ENCODE measurements around the gene DPYSL4. TPM values are rescaled to one million over a fixed set of nuclear protein-coding genes. Genes with fewer than 3 reads are reported as not detected.
A peak's percentile ranks its signal among the peaks of the same experiment; 100 is the strongest.

The DPYSL4 gene
- total and polyA plus RNA-seq, 2 of the 13 experiments (the other 11 are each of a cell fraction or from before 2014, with no cell fraction given) = 0.84 to 1.2 TPM

DNA sequence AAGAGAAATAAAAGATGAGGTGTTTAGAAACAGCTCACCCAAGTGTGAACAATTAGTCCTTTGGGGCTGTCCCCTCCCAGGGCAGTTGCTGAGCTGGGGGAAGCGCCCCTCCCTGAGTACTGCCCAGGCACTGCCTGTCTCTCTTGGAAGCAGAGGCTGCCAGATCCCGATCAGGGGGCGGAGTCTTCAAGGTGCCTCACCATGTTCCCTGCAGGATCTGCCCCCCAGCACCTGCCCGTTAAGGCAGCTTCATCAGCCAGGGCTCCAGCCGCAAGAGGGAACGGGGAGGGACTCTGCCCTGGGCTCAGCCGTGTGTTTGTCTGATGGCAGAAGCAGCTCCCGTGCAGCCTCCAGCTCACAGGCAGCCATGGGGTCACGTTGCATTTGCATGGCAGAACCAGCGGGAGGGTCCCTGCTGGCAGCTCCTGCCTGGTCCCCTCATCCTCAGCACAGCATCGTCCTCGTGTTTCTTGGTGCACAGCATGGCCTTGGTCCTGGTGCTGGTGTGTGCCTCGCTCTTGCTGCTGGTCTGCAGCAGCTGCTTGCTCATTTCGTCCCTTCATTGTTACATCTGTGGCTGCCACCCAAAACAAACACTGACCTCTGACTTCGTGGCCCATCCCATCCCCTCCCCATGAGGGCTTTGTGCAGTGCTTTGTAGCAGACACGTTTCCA is 10.7 kb upstream of the DPYSL4 start (continued):
- TF ChIP-seq MTERF4 (CRISPR knock-in tag; IDR thresholded peaks at IDR 0.05) (no peak), AKNA (CRISPR knock-in tag; IDR thresholded peaks at IDR 0.05; ENCODE audit: borderline replicate concordance) (no peak), CHD4 (IDR thresholded peaks at IDR 0.05; ENCODE audit: borderline replicate concordance, low read length) (no peak), ZNF251 (CRISPR knock-in tag; IDR thresholded peaks at IDR 0.05) (no peak), ZNF639 (CRISPR knock-in tag; conservative IDR thresholded peaks at IDR 0.05) (no peak), ERF (CRISPR knock-in tag; IDR thresholded peaks at IDR 0.05) (no peak), ZNF207 (IDR thresholded peaks at IDR 0.05; ENCODE audit: borderline replicate concordance) (no peak), JUN (CRISPR knock-in tag; IDR thresholded peaks at IDR 0.05) (no peak), BATF2 (CRISPR knock-in tag; IDR thresholded peaks at IDR 0.05) (no peak), ZNF703 (CRISPR knock-in tag; IDR thresholded peaks at IDR 0.05; ENCODE audit: borderline replicate concordance) (no peak), SOX13 (IDR thresholded peaks at IDR 0.05) (no peak), SOX13 (CRISPR knock-in tag; conservative IDR thresholded peaks at IDR 0.05 in 1 of 2, IDR thresholded peaks at IDR 0.05 in 1 of 2) (peak in 1 of 2 experiments; percentile 74; a peak in 2 of 4 replicates)
- TF ChIP-seq, protein P1, sequence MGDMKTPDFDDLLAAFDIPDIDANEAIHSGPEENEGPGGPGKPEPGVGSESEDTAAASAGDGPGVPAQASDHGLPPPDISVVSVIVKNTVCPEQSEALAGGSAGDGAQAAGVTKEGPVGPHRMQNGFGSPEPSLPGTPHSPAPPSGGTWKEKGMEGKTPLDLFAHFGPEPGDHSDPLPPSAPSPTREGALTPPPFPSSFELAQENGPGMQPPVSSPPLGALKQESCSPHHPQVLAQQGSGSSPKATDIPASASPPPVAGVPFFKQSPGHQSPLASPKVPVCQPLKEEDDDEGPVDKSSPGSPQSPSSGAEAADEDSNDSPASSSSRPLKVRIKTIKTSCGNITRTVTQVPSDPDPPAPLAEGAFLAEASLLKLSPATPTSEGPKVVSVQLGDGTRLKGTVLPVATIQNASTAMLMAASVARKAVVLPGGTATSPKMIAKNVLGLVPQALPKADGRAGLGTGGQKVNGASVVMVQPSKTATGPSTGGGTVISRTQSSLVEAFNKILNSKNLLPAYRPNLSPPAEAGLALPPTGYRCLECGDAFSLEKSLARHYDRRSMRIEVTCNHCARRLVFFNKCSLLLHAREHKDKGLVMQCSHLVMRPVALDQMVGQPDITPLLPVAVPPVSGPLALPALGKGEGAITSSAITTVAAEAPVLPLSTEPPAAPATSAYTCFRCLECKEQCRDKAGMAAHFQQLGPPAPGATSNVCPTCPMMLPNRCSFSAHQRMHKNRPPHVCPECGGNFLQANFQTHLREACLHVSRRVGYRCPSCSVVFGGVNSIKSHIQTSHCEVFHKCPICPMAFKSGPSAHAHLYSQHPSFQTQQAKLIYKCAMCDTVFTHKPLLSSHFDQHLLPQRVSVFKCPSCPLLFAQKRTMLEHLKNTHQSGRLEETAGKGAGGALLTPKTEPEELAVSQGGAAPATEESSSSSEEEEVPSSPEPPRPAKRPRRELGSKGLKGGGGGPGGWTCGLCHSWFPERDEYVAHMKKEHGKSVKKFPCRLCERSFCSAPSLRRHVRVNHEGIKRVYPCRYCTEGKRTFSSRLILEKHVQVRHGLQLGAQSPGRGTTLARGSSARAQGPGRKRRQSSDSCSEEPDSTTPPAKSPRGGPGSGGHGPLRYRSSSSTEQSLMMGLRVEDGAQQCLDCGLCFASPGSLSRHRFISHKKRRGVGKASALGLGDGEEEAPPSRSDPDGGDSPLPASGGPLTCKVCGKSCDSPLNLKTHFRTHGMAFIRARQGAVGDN (CRISPR knock-in tag; IDR thresholded peaks at IDR 0.05) = peak; percentile 30; the same call in 1 of the 2 replicates
- TF ChIP-seq, protein P2, sequence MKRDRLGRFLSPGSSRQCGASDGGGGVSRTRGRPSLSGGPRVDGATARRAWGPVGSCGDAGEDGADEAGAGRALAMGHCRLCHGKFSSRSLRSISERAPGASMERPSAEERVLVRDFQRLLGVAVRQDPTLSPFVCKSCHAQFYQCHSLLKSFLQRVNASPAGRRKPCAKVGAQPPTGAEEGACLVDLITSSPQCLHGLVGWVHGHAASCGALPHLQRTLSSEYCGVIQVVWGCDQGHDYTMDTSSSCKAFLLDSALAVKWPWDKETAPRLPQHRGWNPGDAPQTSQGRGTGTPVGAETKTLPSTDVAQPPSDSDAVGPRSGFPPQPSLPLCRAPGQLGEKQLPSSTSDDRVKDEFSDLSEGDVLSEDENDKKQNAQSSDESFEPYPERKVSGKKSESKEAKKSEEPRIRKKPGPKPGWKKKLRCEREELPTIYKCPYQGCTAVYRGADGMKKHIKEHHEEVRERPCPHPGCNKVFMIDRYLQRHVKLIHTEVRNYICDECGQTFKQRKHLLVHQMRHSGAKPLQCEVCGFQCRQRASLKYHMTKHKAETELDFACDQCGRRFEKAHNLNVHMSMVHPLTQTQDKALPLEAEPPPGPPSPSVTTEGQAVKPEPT (CRISPR knock-in tag; IDR thresholded peaks at IDR 0.05; ENCODE audit: low read depth) = no peak
